OCI-LY3 (cell line): Measurements from ENCODE around the gene MAN1A2.

Source experiments
- H2AFZ ChIP-seq: fragments of 200-600, 300-600 bp; shearing (Covaris generic); 2 replicates; pipeline ENCODE4 v1.6.0; 2014; ENCODE audit warnings: antibody characterized with exemption, low read depth, low read length
- H3K27ac ChIP-seq: fragments of 200-600, 300-600 bp; sonication (generic); 2 replicates; pipeline ENCODE4 v1.5.1; 2014; ENCODE audit warnings: mild to moderate bottlenecking, low read length, moderate library complexity, mixed read lengths
- H3K27me3 ChIP-seq: fragments of 200-600, 300-600 bp; sonication (generic); 2 replicates; pipeline ENCODE4 v1.6.1; 2014; ENCODE audit warnings: low read depth, low read length, mixed read lengths
- H3K36me3 ChIP-seq: fragments of 200-600, 300-600 bp; sonication (generic); replicated peaks from 2 replicates; pipeline ENCODE3; 2014; ENCODE audit warnings: low read depth, low read length, mixed read lengths
- H3K4me1 ChIP-seq: fragments of 300-600, 200-600 bp; sonication (generic); 2 replicates; pipeline ENCODE4 v1.6.1; 2014; ENCODE audit warnings: low read length, mixed read lengths
- H3K4me2 ChIP-seq: fragments of 200-600, 300-600 bp; sonication (generic); 2 replicates; pipeline ENCODE4 v1.6.1; 2014; ENCODE audit warnings: low read length, mixed read lengths
- H3K4me3 ChIP-seq: fragments of 300-600, 200-600 bp; sonication (generic); 2 replicates; pipeline ENCODE4 v1.5.1; 2014; ENCODE audit warnings: antibody characterized with exemption, mild to moderate bottlenecking, low read length, moderate library complexity
- H3K79me2 ChIP-seq: fragments of 300-600, 200-600 bp; shearing (Covaris generic); 2 replicates; pipeline ENCODE4 v1.6.1; 2014; ENCODE audit warnings: mild to moderate bottlenecking, low read length, mixed read lengths
- H3K9ac ChIP-seq: fragments of 300-600, 200-600 bp; shearing (Covaris generic); 2 replicates; pipeline ENCODE4 v1.6.0; 2014; ENCODE audit warnings: mild to moderate bottlenecking, low read length, moderate library complexity
- H3K9me3 ChIP-seq: fragments of 200-600, 300-600 bp; shearing (Covaris generic); 2 replicates; pipeline ENCODE4 v1.6.1; 2014; ENCODE audit warnings: low read length, mixed read lengths; ENCODE audit not compliant: insufficient read depth
- H4K20me1 ChIP-seq: fragments of 200-600, 300-600 bp; sonication (generic); 2 replicates; pipeline ENCODE4 v1.6.1; 2016; ENCODE audit warnings: low read length, mixed read lengths; ENCODE audit not compliant: insufficient read depth
- EZH2phosphoT487 ChIP-seq: fragments of 200-600 bp; shearing (Covaris generic); IDR thresholded peaks from 2 replicates; pipeline ENCODE4 v1.6.1; 2018; ENCODE audit warnings: antibody characterized with exemption, mixed run types, low read depth
- TF ChIP-seq, protein P1 (sequence below): fragments of 200-600, 300-600 bp; sonication (generic); IDR thresholded peaks from 2 replicates; pipeline ENCODE4 v1.5.1; 2014; ENCODE audit warnings: antibody characterized with exemption, low read length, low read depth

The MAN1A2 gene

DNA sequence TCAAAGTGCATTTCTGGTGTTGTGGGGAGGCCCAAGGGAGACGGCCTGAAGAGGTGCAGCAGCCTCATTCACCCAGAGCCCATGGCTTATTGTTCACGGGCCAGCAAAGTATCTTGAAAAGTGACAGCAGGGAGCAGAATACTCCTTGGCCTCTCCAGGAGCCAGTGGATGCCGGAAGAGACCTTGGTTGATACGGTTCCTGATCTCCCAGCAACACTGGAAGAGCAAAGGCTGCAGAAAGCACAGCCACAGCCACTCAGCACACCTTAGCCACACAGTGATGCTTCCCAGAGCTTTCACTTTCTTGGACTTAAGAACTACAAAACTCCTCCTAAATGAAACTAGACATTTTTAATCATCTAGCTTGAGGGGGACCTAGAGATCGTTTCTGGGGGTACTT is 174.3 kb downstream of the MAN1A2 start:
- no peaks in the 10 kb centered on the region for H3K9me3 ChIP-seq
- no peak overlapping the region for H3K9ac ChIP-seq
- H3K27me3 ChIP-seq = peaks cover 5% of the 10 kb centered on the region; the same call in 1 of the 2 replicates
- no peak overlapping the region for H3K27ac ChIP-seq
- H4K20me1 ChIP-seq = no peaks in the 10 kb centered on the region
- H3K4me3 ChIP-seq = no peak overlapping the region
- TF ChIP-seq EZH2phosphoT487 = no peak
- TF ChIP-seq, protein P1, sequence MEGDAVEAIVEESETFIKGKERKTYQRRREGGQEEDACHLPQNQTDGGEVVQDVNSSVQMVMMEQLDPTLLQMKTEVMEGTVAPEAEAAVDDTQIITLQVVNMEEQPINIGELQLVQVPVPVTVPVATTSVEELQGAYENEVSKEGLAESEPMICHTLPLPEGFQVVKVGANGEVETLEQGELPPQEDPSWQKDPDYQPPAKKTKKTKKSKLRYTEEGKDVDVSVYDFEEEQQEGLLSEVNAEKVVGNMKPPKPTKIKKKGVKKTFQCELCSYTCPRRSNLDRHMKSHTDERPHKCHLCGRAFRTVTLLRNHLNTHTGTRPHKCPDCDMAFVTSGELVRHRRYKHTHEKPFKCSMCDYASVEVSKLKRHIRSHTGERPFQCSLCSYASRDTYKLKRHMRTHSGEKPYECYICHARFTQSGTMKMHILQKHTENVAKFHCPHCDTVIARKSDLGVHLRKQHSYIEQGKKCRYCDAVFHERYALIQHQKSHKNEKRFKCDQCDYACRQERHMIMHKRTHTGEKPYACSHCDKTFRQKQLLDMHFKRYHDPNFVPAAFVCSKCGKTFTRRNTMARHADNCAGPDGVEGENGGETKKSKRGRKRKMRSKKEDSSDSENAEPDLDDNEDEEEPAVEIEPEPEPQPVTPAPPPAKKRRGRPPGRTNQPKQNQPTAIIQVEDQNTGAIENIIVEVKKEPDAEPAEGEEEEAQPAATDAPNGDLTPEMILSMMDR = no peak
- no peaks in the 10 kb centered on the region for H3K79me2 ChIP-seq
- H3K4me1 ChIP-seq = no peaks in the 10 kb centered on the region
- H3K36me3 ChIP-seq = no peaks in the 10 kb centered on the region
- no peak overlapping the region for H2AFZ ChIP-seq
- no peak overlapping the region for H3K4me2 ChIP-seq

DNA sequence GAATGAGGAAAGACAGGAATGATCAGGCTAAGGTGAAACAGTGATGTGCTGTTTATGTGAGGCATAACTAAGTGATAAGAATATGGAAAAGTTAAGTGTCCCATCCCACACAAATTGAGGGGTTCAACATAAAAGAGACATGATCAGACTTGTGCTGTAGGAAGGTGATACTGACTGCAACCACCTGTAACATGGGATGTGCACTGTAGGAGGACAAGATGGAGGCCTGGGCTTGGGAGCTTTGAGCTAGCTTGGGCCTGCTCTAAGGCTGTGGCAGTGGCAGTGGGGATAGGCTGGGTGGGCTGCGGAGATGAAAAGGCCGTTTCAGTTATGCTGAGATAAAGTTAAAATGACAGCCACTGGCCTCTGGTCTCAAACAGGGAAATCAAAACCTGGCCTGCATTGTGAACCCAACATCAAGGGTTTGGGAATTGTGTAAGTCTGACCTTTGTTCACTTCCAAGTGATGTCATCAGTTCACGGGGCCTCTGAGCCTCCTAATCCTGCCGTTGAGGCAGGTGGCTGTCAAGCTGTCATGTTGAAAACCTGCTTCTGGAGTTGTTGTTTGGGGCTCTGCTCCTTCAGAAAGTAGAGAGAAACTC is 177.4 kb downstream of the MAN1A2 start:
- Histone ChIP-seq H2AFZ (no peak overlapping the region), H3K36me3 (no peaks in the 10 kb centered on the region), H3K79me2 (no peaks in the 10 kb centered on the region), H3K4me2 (no peak overlapping the region), H4K20me1 (no peaks in the 10 kb centered on the region), H3K4me1 (no peaks in the 10 kb centered on the region), H3K27ac (no peak overlapping the region), H3K9me3 (no peaks in the 10 kb centered on the region), H3K4me3 (no peak overlapping the region), H3K9ac (no peak overlapping the region), H3K27me3 (no peaks in the 10 kb centered on the region)
- TF ChIP-seq EZH2phosphoT487 = no peak
- TF ChIP-seq, protein P1 = no peak

DNA sequence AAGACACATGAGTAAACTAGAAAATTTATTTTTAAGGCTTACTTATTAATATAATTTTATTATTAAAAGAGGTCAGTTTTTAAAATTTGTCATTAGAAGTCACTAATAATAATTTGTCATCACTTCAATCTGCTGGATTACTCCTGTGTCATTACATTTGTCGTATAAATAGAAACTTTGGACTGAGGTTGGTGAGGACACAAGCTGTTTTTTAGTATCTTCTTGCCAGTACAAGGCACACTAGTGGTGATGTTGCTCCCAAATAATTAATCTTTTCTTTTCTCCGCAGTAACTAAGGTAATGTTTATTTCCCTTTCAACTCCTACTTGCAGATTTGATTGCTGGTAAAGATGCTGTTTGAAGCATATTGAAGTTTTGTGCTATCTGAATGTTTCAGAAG is 179.2 kb downstream of the MAN1A2 start:
- Histone ChIP-seq H3K4me2 (no peak overlapping the region), H3K27ac (no peak overlapping the region), H2AFZ (no peak overlapping the region), H3K9ac (no peak overlapping the region), H3K9me3 (no peaks in the 10 kb centered on the region), H3K79me2 (no peaks in the 10 kb centered on the region), H3K4me3 (no peak overlapping the region), H4K20me1 (no peaks in the 10 kb centered on the region), H3K36me3 (no peaks in the 10 kb centered on the region), H3K27me3 (no peaks in the 10 kb centered on the region), H3K4me1 (no peaks in the 10 kb centered on the region)
- TF ChIP-seq, protein P1 = no peak
- no peak for TF ChIP-seq EZH2phosphoT487

DNA sequence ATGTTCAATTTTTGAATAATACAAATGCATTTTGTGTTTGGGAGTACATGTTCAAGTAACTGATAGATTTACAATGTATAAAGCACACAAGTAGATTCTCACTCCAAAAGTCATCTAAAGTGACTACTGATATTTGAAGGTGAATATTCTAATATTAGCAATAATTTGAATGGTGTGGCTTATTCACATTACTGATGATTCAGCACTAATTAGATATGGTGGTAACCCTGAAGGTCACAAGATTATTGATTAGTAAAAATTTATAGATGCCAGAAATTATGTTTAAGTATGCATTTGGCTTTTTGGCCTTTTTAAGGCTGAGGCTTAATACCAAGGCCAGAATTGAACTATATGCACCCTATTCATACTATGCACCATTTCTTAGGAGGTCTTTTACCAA is 186.2 kb downstream of the MAN1A2 start:
- H3K9me3 ChIP-seq = no peaks in the 10 kb centered on the region
- no peaks in the 10 kb centered on the region for H3K79me2 ChIP-seq
- H4K20me1 ChIP-seq = no peaks in the 10 kb centered on the region
- no peak overlapping the region for H2AFZ ChIP-seq
- peaks cover 5% of the 10 kb centered on the region; the same call in 1 of the 2 replicates for H3K4me1 ChIP-seq
- no peaks in the 10 kb centered on the region for H3K27me3 ChIP-seq
- TF ChIP-seq, protein P1 = no peak
- no peak for TF ChIP-seq EZH2phosphoT487
- no peak overlapping the region for H3K4me3 ChIP-seq
- H3K27ac ChIP-seq = no peak overlapping the region
- no peak overlapping the region for H3K9ac ChIP-seq
- no peaks in the 10 kb centered on the region for H3K36me3 ChIP-seq
- no peak overlapping the region for H3K4me2 ChIP-seq
